Liver (tissue), 9 donors: ENCODE measurements around the gene DCAKD. TPM values are rescaled to one million over a fixed set of nuclear protein-coding genes. Genes with fewer than 3 reads are reported as not detected.

Experiments
- DNase-seq: peaks from one replicate; pipeline ENCODE4 v3.0.0-alpha.2; 2017; ENCODE audit warnings: low spot score
- H3K27ac ChIP-seq, 2 donors: one replicate each; pipeline ENCODE4 v1.7.0; 2013; ENCODE audit warnings: inconsistent platforms in 2 of 2, low read length in 2 of 2, control low read depth in 1 of 2, low read depth in 1 of 2, mild to moderate bottlenecking in 1 of 2
- H3K27me3 ChIP-seq, 4 donors: one replicate each; pipeline versions ENCODE4 v1.6.1 to v1.7.0; 2013; ENCODE audit warnings: low read length in 3 of 4, inconsistent platforms in 1 of 4, mild to moderate bottlenecking in 1 of 4, moderate library complexity in 1 of 4; ENCODE audit not compliant: control insufficient read depth in 4 of 4, insufficient read depth in 4 of 4
- H3K36me3 ChIP-seq, 4 donors: one replicate each; pipeline versions ENCODE4 v1.6.1 to v1.7.0; 2013; ENCODE audit warnings: low read length in 3 of 4, mild to moderate bottlenecking in 3 of 4, low read depth in 1 of 4, moderate library complexity in 1 of 4; ENCODE audit not compliant: control insufficient read depth in 4 of 4, insufficient read depth in 3 of 4
- H3K4me1 ChIP-seq, 4 donors: one replicate each; pipeline versions ENCODE4 v1.6.1 to v1.7.0; 2013; ENCODE audit warnings: low read length in 3 of 4, mild to moderate bottlenecking in 3 of 4, moderate library complexity in 1 of 4; ENCODE audit not compliant: control insufficient read depth in 4 of 4, insufficient read depth in 4 of 4
- H3K4me3 ChIP-seq, 3 donors: one replicate each; pipeline versions ENCODE4 v1.6.1 to v1.7.0; 2013; ENCODE audit warnings: low read length in 3 of 3, control low read depth in 1 of 3, low read depth in 1 of 3, mild to moderate bottlenecking in 1 of 3
- H3K9ac ChIP-seq, 2 donors: one replicate each; pipeline ENCODE4 v1.7.0; 2013; ENCODE audit warnings: low read length in 2 of 2, mild to moderate bottlenecking in 2 of 2, moderate library complexity in 2 of 2, control low read depth in 1 of 2, low read depth in 1 of 2
- H3K9me3 ChIP-seq, 4 donors: one replicate each; pipeline versions ENCODE4 v1.6.1 to v1.7.0; 2013; ENCODE audit warnings: low read length in 3 of 4; ENCODE audit not compliant: control insufficient read depth in 4 of 4
- ATF3 ChIP-seq: IDR thresholded peaks from 2 replicates; pipeline ENCODE4 v1.6.1; 2016; ENCODE audit warnings: antibody characterized with exemption
- CTCF ChIP-seq: fragments of 150-350 bp; IDR thresholded peaks from 2 replicates; pipeline ENCODE4 v1.5.1; 2017; ENCODE audit warnings: improper control_type of control experiment, low read depth, low read length; ENCODE audit not compliant: missing input control
- EGR1 ChIP-seq, 2 donors: IDR thresholded peaks; 2 replicates each; pipeline ENCODE4 v1.6.1; 2016 to 2018; ENCODE audit warnings: antibody characterized with exemption in 2 of 2, low read depth in 2 of 2
- FOXA1 ChIP-seq: IDR thresholded peaks from 2 replicates; pipeline ENCODE4 v1.6.1; 2016; ENCODE audit warnings: antibody characterized with exemption
- FOXA2 ChIP-seq: IDR thresholded peaks from 2 replicates; pipeline ENCODE4 v1.6.1; 2016; ENCODE audit warnings: antibody characterized with exemption
- GABPA ChIP-seq, 2 donors: IDR thresholded peaks in 1 of 2; conservative IDR thresholded peaks in 1 of 2; 2 replicates each; pipeline ENCODE4 v1.6.1; 2016; ENCODE audit warnings: antibody characterized with exemption in 2 of 2, mild to moderate bottlenecking in 1 of 2, moderate library complexity in 1 of 2
- HNF4A ChIP-seq, 2 donors: conservative IDR thresholded peaks; 2 replicates each; pipeline ENCODE4 v1.6.1; 2016; ENCODE audit warnings: antibody characterized with exemption in 2 of 2, mild to moderate bottlenecking in 2 of 2
- HNF4G ChIP-seq: IDR thresholded peaks from 2 replicates; pipeline ENCODE4 v1.6.1; 2016; ENCODE audit warnings: antibody characterized with exemption
- JUND ChIP-seq, 2 donors: IDR thresholded peaks; 2 replicates each; pipeline ENCODE4 v1.6.1; 2016; ENCODE audit warnings: antibody characterized with exemption in 2 of 2
- MAX ChIP-seq: IDR thresholded peaks from 2 replicates; pipeline ENCODE4 v1.6.1; 2016; ENCODE audit warnings: antibody characterized with exemption
- NR2F2 ChIP-seq: IDR thresholded peaks from 2 replicates; pipeline ENCODE4 v1.6.1; 2016; ENCODE audit warnings: antibody characterized with exemption
- RAD21 ChIP-seq, 2 donors: IDR thresholded peaks; 2 replicates each; pipeline ENCODE4 v1.6.1; 2016; ENCODE audit warnings: antibody characterized with exemption in 2 of 2, mild to moderate bottlenecking in 2 of 2
- REST ChIP-seq: IDR thresholded peaks from 2 replicates; pipeline ENCODE4 v1.6.1; 2016; ENCODE audit warnings: antibody characterized with exemption, mild to moderate bottlenecking
- RXRA ChIP-seq, 2 donors: IDR thresholded peaks; 2 replicates each; pipeline ENCODE4 v1.6.1; 2017 to 2018; ENCODE audit warnings: antibody characterized with exemption in 2 of 2, mild to moderate bottlenecking in 1 of 2
- SP1 ChIP-seq: IDR thresholded peaks from 2 replicates; pipeline ENCODE4 v1.6.1; 2018; ENCODE audit warnings: antibody characterized with exemption, mild to moderate bottlenecking
- TAF1 ChIP-seq: conservative IDR thresholded peaks from 2 replicates; pipeline ENCODE4 v1.6.1; 2016; ENCODE audit warnings: antibody characterized with exemption, mild to moderate bottlenecking
- YY1 ChIP-seq: IDR thresholded peaks from 2 replicates; pipeline ENCODE4 v1.6.1; 2016; ENCODE audit warnings: antibody characterized with exemption, mild to moderate bottlenecking
- ZBTB33 ChIP-seq: IDR thresholded peaks from 2 replicates; pipeline ENCODE4 v1.6.1; 2016; ENCODE audit warnings: antibody characterized with exemption
- WGBS: extraction: QIAGEN DNeasy Blood & Tissue Kit; methylation state at CpG from one replicate; pipeline ENCODE4 v1.1.7; 2013; 5-methylcytosine and 5-hydroxymethylcytosine counted together
- polyA plus RNA-seq, 2 donors: library from polyadenylated mRNA; stranded (reverse) in 1 of 2; unstranded in 1 of 2; fragments of 200-250 nt in 1 of 2; fragments of >200 nt in 1 of 2; fragmentation: Nextera tagmentation in 1 of 2; extraction: Ambion mirVana in 1 of 2; gene quantifications; one replicate each; pipeline versions ENCODE4 v1.2.1 to v1.2.3, GENCODE V29; 2013 to 2015
- total RNA-seq, 2 donors: library from RNA; depleted of rRNA; stranded (reverse); fragments of >200 nt; gene quantifications; one replicate each; pipeline ENCODE4 v1.2.3, GENCODE V29; 2014
- donor health status: healthy.
- donor health status: healthy.
- donor health status: healthy.
- donor health status: healthy.
- donor health status: healthy.

The DCAKD gene
- total and polyA plus RNA-seq, 4 donors: 9.7 to 22.9 (median 14.6) TPM

GRCh38 chr17:45070809-45071208, 19.4 kb upstream of the DCAKD start:
- H3K36me3 ChIP-seq: peaks cover 2 to 11% (median 8%) of the 10 kb centered on the region in 4 donors
- no peak overlapping the region for H3K4me3 ChIP-seq
- no peak overlapping the region for H3K27ac ChIP-seq
- no peaks in the 10 kb centered on the region for H3K9me3 ChIP-seq
- DNase-seq: no peak
- 92% methylated on average over 2 of the region's 2 CpGs for WGBS
- no peak overlapping the region for H3K9ac ChIP-seq
- no peak for TF ChIP-seq ATF3
- TF ChIP-seq CTCF: no peak
- TF ChIP-seq REST: no peak
- TF ChIP-seq MAX: no peak
- no peak for TF ChIP-seq YY1
- TF ChIP-seq RAD21 (IDR thresholded peaks at IDR 0.05): no peak
- no peak for TF ChIP-seq SP1
- TF ChIP-seq TAF1: no peak
- TF ChIP-seq EGR1 (IDR thresholded peaks at IDR 0.05; ENCODE audit: low read depth in 2 of 2): no peak
- TF ChIP-seq HNF4A (conservative IDR thresholded peaks at IDR 0.05): no peak
- TF ChIP-seq RXRA (IDR thresholded peaks at IDR 0.05): no peak
- no peak for TF ChIP-seq NR2F2
- no peak for TF ChIP-seq GABPA (IDR thresholded peaks at IDR 0.05 in 1 of 2, conservative IDR thresholded peaks at IDR 0.05 in 1 of 2)
- no peak for TF ChIP-seq FOXA1
- TF ChIP-seq ZBTB33: no peak
- no peak for TF ChIP-seq JUND (IDR thresholded peaks at IDR 0.05)
- TF ChIP-seq HNF4G: no peak
- TF ChIP-seq FOXA2: no peak
- H3K4me1 ChIP-seq: peaks cover 4 to 16% (median 12%) of the 10 kb centered on the region in 4 donors
- H3K27me3 ChIP-seq: no peaks in the 10 kb centered on the region
